SU-DHL-6 (cell line): ENCODE results near the gene BMERB1.

Experiments
- H2AFZ ChIP-seq: fragments of 200-600 bp; sonication (generic); 2 replicates; pipeline ENCODE4 v1.6.1; 2014; ENCODE audit warnings: low read depth, mild to moderate bottlenecking, moderate library complexity, mixed read lengths, antibody characterized with exemption, low read length; ENCODE audit not compliant: severe bottlenecking
- H3F3A ChIP-seq: fragments of 200-600 bp; shearing (Covaris generic); 2 replicates; pipeline ENCODE4 v1.6.0; 2016; ENCODE audit warnings: antibody characterized with exemption, mild to moderate bottlenecking; ENCODE audit not compliant: insufficient read depth
- H3K27ac ChIP-seq: fragments of 200-600 bp; sonication (generic); 2 replicates; pipeline ENCODE4 v1.5.1; 2016; ENCODE audit warnings: low read depth, mild to moderate bottlenecking, low read length, moderate library complexity, mixed read lengths
- H3K27me3 ChIP-seq: fragments of 200-600 bp; sonication (generic), shearing (Covaris generic); 2 replicates; pipeline ENCODE4 v1.6.0; 2014; ENCODE audit warnings: mild to moderate bottlenecking, low read length
- H3K36me3 ChIP-seq: fragments of 200-600 bp; sonication (generic); 2 replicates; pipeline ENCODE4 v1.6.1; 2014; ENCODE audit warnings: mild to moderate bottlenecking, low read length, mixed read lengths
- H3K4me2 ChIP-seq: fragments of 300-600, 200-600 bp; shearing (Covaris generic), sonication (generic); 2 replicates; pipeline ENCODE4 v1.6.0; 2014; ENCODE audit warnings: low read length, low read depth, mild to moderate bottlenecking; ENCODE audit not compliant: poor library complexity, severe bottlenecking
- H3K4me3 ChIP-seq: fragments of 200-600 bp; sonication (generic); 2 replicates; pipeline ENCODE4 v1.5.1; 2014; ENCODE audit warnings: antibody characterized with exemption, low read length, mild to moderate bottlenecking, mixed read lengths; ENCODE audit not compliant: insufficient read depth, poor library complexity, severe bottlenecking
- H3K79me2 ChIP-seq: fragments of 200-600 bp; sonication (generic); 2 replicates; pipeline ENCODE4 v1.6.1; 2014; ENCODE audit warnings: mild to moderate bottlenecking, low read length, moderate library complexity; ENCODE audit not compliant: insufficient read depth
- H3K9ac ChIP-seq: fragments of 200-600 bp; sonication (generic); 2 replicates; pipeline ENCODE4 v1.7.0; 2014; ENCODE audit warnings: mild to moderate bottlenecking, low read length
- H3K9me2 ChIP-seq: fragments of 200-600 bp; sonication (generic); replicated peaks from 2 replicates; pipeline ENCODE4 v1.6.1; 2014; ENCODE audit warnings: low read length; ENCODE audit not compliant: insufficient read depth
- H3K9me3 ChIP-seq: fragments of 200-600 bp; sonication (generic); 2 replicates; pipeline ENCODE4 v1.6.1; 2014; ENCODE audit warnings: low read length, mixed read lengths; ENCODE audit not compliant: insufficient read depth
- H4K20me1 ChIP-seq: fragments of 200-600 bp; sonication (generic); 2 replicates; pipeline ENCODE4 v1.6.1; 2014; ENCODE audit warnings: low read depth, mild to moderate bottlenecking, antibody characterized with exemption, low read length, moderate library complexity, mixed read lengths
- CTCF ChIP-seq: fragments of 200-600 bp; sonication (generic); IDR thresholded peaks from one replicate; pipeline ENCODE4 v1.5.1; 2017; ENCODE audit warnings: antibody characterized with exemption, mild to moderate bottlenecking, low read length, moderate library complexity; ENCODE audit not compliant: insufficient read depth, poor library complexity, severe bottlenecking
- EZH2phosphoT487 ChIP-seq: fragments of 200-600 bp; sonication (generic), shearing (Covaris generic); conservative IDR thresholded peaks from 2 replicates; pipeline ENCODE4 v1.6.1; 2018; ENCODE audit warnings: mild to moderate bottlenecking, antibody characterized with exemption, low read length, moderate library complexity, mixed read lengths

Gene BMERB1

GRCh38 chr16:15518381-15519351 is 84.3 kb downstream of the BMERB1 start:
- Histone ChIP-seq H3K79me2 (no peaks in the 10 kb centered on the region), H3K4me2 (no peak overlapping the region), H3K27ac (no peak overlapping the region), H3K4me3 (no peak overlapping the region), H3F3A (no peaks in the 10 kb centered on the region), H3K9me3 (no peaks in the 10 kb centered on the region), H2AFZ (no peak overlapping the region), H3K27me3 (no peaks in the 10 kb centered on the region), H3K9ac (no peak overlapping the region), H4K20me1 (no peaks in the 10 kb centered on the region), H3K9me2 (no peaks in the 10 kb centered on the region), H3K36me3 (no peaks in the 10 kb centered on the region)
- TF ChIP-seq EZH2phosphoT487 (no peak), CTCF (no peak)

DNA sequence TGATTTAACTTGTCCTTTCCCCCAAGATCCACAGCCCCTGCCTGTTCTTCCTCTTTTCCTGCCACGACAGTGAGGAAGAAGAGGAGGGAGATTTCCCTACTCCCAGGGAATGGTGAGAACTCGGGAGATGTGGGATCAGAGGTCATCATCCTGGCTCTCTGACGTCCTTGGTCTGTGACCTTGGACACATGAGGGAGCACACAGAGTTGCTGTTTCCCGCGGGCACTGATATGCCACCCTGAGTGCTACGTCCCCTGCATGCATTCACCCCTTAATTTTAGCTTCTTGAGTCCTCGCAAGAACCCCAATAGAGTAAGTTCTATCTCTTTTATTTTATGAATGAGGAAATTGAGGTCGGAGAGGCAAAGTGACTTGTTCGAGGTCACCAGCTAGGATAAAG is 85.4 kb downstream of the BMERB1 start:
- TF ChIP-seq EZH2phosphoT487, result no peak
- TF ChIP-seq CTCF, result no peak

DNA sequence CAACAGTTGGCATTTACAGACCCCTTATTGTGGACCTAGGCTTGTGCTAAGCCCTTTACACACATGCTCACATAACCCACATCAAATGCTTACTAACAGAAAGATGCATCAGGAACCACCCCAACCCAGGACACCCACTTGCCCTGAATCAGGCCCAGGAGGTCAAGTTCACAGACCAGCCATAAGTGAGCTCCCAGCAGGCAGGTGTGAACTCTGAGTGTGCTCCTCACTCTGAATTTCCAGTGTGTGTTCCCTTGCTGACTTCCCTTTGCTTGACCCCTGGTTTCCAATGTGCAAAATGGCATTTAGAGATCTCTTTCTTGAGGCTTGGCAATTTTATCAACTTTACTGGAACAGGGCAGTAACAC is 87.0 kb downstream of the BMERB1 start:
- Histone ChIP-seq H3K4me2 (no peak overlapping the region), H3K79me2 (no peaks in the 10 kb centered on the region)

More for the DNA sequence above, 85.4 kb downstream of the BMERB1 start:
- Histone ChIP-seq H3K4me3 (no peak overlapping the region), H3K4me2 (no peak overlapping the region), H2AFZ (no peak overlapping the region), H3K27ac (no peak overlapping the region), H3K9me3 (no peaks in the 10 kb centered on the region), H3F3A (no peaks in the 10 kb centered on the region), H4K20me1 (no peaks in the 10 kb centered on the region), H3K79me2 (no peaks in the 10 kb centered on the region), H3K27me3 (no peaks in the 10 kb centered on the region), H3K36me3 (no peaks in the 10 kb centered on the region), H3K9me2 (no peaks in the 10 kb centered on the region), H3K9ac (no peak overlapping the region)

More for the DNA sequence above, 87.0 kb downstream of the BMERB1 start:
- H3K36me3 ChIP-seq, result no peaks in the 10 kb centered on the region
- no peak overlapping the region for H3K9ac ChIP-seq
- no peak overlapping the region for H3K4me3 ChIP-seq
- no peak overlapping the region for H3K27ac ChIP-seq
- TF ChIP-seq CTCF (no peak), EZH2phosphoT487 (no peak)
- H4K20me1 ChIP-seq, result no peaks in the 10 kb centered on the region
- H2AFZ ChIP-seq, result no peak overlapping the region
- H3K9me2 ChIP-seq, result no peaks in the 10 kb centered on the region
- no peaks in the 10 kb centered on the region for H3K9me3 ChIP-seq
- no peaks in the 10 kb centered on the region for H3K27me3 ChIP-seq
- H3F3A ChIP-seq, result no peaks in the 10 kb centered on the region
